Measurements from ENCODE around the gene SVOP.

SVOP gene

GRCh38 chr12:108911915-108912314 lies 109.0 kb downstream of the SVOP start:
- in situ Hi-C loops (cut with MboI; ENCODE audit: low sequenced_read_pairs, unreplicated experiment): no loop called here
- no peak for DNase-seq (ENCODE audit: low spot score)
- no peak for TF ChIP-seq CTCF (IDR thresholded peaks at IDR 0.05; ENCODE audit: borderline replicate concordance, control extremely low read depth, extremely low read depth, insufficient read depth, missing control alignments)

GRCh38 chr12:108910336-108910735 lies 110.5 kb downstream of the SVOP start:
- DNase-seq (ENCODE audit: low spot score): no peak
- in situ Hi-C loops (cut with MboI; ENCODE audit: low sequenced_read_pairs, unreplicated experiment): no loop called here
- no peak for TF ChIP-seq CTCF (IDR thresholded peaks at IDR 0.05; ENCODE audit: borderline replicate concordance, control extremely low read depth, extremely low read depth, insufficient read depth, missing control alignments)

- TF ChIP-seq CTCF (IDR thresholded peaks at IDR 0.05; ENCODE audit: borderline replicate concordance, control extremely low read depth, extremely low read depth, insufficient read depth, missing control alignments): no peak
- in situ Hi-C loops (cut with MboI; ENCODE audit: low sequenced_read_pairs, unreplicated experiment): no loop called here
- no peak for DNase-seq (ENCODE audit: low spot score)
Measured at GRCh38 chr12:108907839-108908351, 113.0 kb downstream of the SVOP start.

- in situ Hi-C loops (cut with MboI; ENCODE audit: low sequenced_read_pairs, unreplicated experiment): no loop called here
- TF ChIP-seq CTCF (IDR thresholded peaks at IDR 0.05; ENCODE audit: borderline replicate concordance, control extremely low read depth, extremely low read depth, insufficient read depth, missing control alignments): no peak
- DNase-seq (ENCODE audit: low spot score): no peak
Measured at GRCh38 chr12:108906971-108907370, 113.9 kb downstream of the SVOP start.

GRCh38 chr12:108905725-108906124 lies 115.1 kb downstream of the SVOP start:
- TF ChIP-seq CTCF (IDR thresholded peaks at IDR 0.05; ENCODE audit: borderline replicate concordance, control extremely low read depth, extremely low read depth, insufficient read depth, missing control alignments): no peak
- in situ Hi-C loops (cut with MboI; ENCODE audit: low sequenced_read_pairs, unreplicated experiment): no loop called here
- no peak for DNase-seq (ENCODE audit: low spot score)

GRCh38 chr12:108899145-108899544 lies 121.7 kb downstream of the SVOP start:
- in situ Hi-C loops (cut with MboI; ENCODE audit: low sequenced_read_pairs, unreplicated experiment): loop anchor here (25.0 kb wide), 1 partner anchor 188 kb away; the partner anchor contains the start of genes ALKBH2 and UNG
- TF ChIP-seq CTCF (IDR thresholded peaks at IDR 0.05; ENCODE audit: borderline replicate concordance, control extremely low read depth, extremely low read depth, insufficient read depth, missing control alignments): no peak
- DNase-seq (ENCODE audit: low spot score): no peak
